Measurements from ENCODE around the gene FOSL1. TPM values are rescaled to one million over a fixed set of nuclear protein-coding genes. Genes with fewer than 3 reads are reported as not detected.

The FOSL1 gene
- total RNA-seq, 2 donors from 2014 or later: 1.8 TPM; not detected in 1

- no peaks in the 10 kb centered on the region for H3K36me3 Mint-ChIP-seq (ENCODE audit: low read depth)
- no peak for TF ChIP-seq CTCF (conservative IDR thresholded peaks at IDR 0.05)
- no peaks in the 10 kb centered on the region for H3K9me3 Mint-ChIP-seq
- Histone ChIP-seq H3K36me3 (ENCODE audit: control insufficient read depth, insufficient read depth, low read length) (no peaks in the 10 kb centered on the region), H3K27me3 (ENCODE audit: control insufficient read depth, insufficient read depth, low read length, poor library complexity, severe bottlenecking) (peaks cover 33% of the 10 kb centered on the region), H3K9me3 (ENCODE audit: control insufficient read depth, low read length) (no peaks in the 10 kb centered on the region), H3K9ac (ENCODE audit: extremely low read depth, low read length, poor library complexity, severe bottlenecking) (no peak overlapping the region), H3K4me1 (ENCODE audit: control insufficient read depth, insufficient read depth, low read length) (no peaks in the 10 kb centered on the region), H3K4me3 (ENCODE audit: low read length) (no peak overlapping the region), H3K27ac (ENCODE audit: low read depth, low read length) (no peak overlapping the region)
- no peak for DNase-seq
- H3K27me3 Mint-ChIP-seq (ENCODE audit: insufficient read depth): peaks cover 54% of the 10 kb centered on the region
- H3K4me1 Mint-ChIP-seq: peaks cover 11% of the 10 kb centered on the region
- H3K4me3 Mint-ChIP-seq: no peak overlapping the region
- WGBS, 2 experiments (ENCODE audit: insufficient coverage in 1 of 2, insufficient read length in 1 of 2): 89 to 98% methylated on average over 10 to 14 of the region's 14 CpGs
- H3K27ac Mint-ChIP-seq: no peak overlapping the region
These were observed 3.9 kb downstream of the FOSL1 start for GRCh38 chr11:65896034-65896999.

- Mint-ChIP-seq H3K27ac (no peak overlapping the region), H3K27me3 (ENCODE audit: insufficient read depth) (peaks cover 46% of the 10 kb centered on the region)
These were observed 4.7 kb downstream of the FOSL1 start for GRCh38 chr11:65895482-65895981.

More at GRCh38 chr11:65895482-65895981, 4.7 kb downstream of the FOSL1 start:
- no peaks in the 10 kb centered on the region for H3K9me3 ChIP-seq (ENCODE audit: control insufficient read depth, low read length)
- Mint-ChIP-seq H3K36me3 (ENCODE audit: low read depth) (no peaks in the 10 kb centered on the region), H3K4me1 (peaks cover 11% of the 10 kb centered on the region), H3K9me3 (no peaks in the 10 kb centered on the region), H3K4me3 (no peak overlapping the region)
- 89% methylated on average over 5 of the region's 5 CpGs; no CpG with 5 or more reads in 1 of the 2 experiments for WGBS, 2 experiments (ENCODE audit: insufficient coverage in 1 of 2, insufficient read length in 1 of 2)
- H3K4me3 ChIP-seq (ENCODE audit: low read length): no peak overlapping the region
- H3K4me1 ChIP-seq (ENCODE audit: control insufficient read depth, insufficient read depth, low read length): no peaks in the 10 kb centered on the region
- no peak overlapping the region for H3K27ac ChIP-seq (ENCODE audit: low read depth, low read length)
- H3K9ac ChIP-seq (ENCODE audit: extremely low read depth, low read length, poor library complexity, severe bottlenecking): no peak overlapping the region
- peaks cover 25% of the 10 kb centered on the region for H3K27me3 ChIP-seq (ENCODE audit: control insufficient read depth, insufficient read depth, low read length, poor library complexity, severe bottlenecking)
- H3K36me3 ChIP-seq (ENCODE audit: control insufficient read depth, insufficient read depth, low read length): no peaks in the 10 kb centered on the region
- no peak for DNase-seq
- TF ChIP-seq CTCF (conservative IDR thresholded peaks at IDR 0.05): no peak

Data from endodermal cell (in vitro differentiated cells).